A673 (cell line): ENCODE results near the gene C4BPA.

Experiments used
- CTCF ChIP-seq: fragments of 300-800, 200-600 bp; sonication (generic); conservative IDR thresholded peaks from 2 replicates; pipeline ENCODE4 v1.5.1; 2017; ENCODE audit warnings: low read depth, mild to moderate bottlenecking, antibody characterized with exemption, low read length, moderate library complexity, mixed read lengths
- EZH2 ChIP-seq: fragments of 200-600 bp; sonication (generic); IDR thresholded peaks from 2 replicates; pipeline ENCODE4 v1.6.1; 2017; ENCODE audit warnings: borderline replicate concordance, low read depth, mild to moderate bottlenecking, mixed read lengths, antibody characterized with exemption, low read length; ENCODE audit not compliant: poor library complexity, severe bottlenecking

- TF ChIP-seq CTCF (no peak), EZH2 (no peak)
Measured at GRCh38 chr1:207131163-207131562, 27.1 kb downstream of the C4BPA start.
